Body of pancreas (tissue), 4 donors: ENCODE measurements around the gene CARD6. TPM values are rescaled to one million over a fixed set of nuclear protein-coding genes. Genes with fewer than 3 reads are reported as not detected.

Experiments
- ATAC-seq: fragments of 150-250 bp; one replicate; pipeline ENCODE4 v1.9.1; 2016
- DNase-seq, 4 donors: peaks; one replicate each; pipeline ENCODE4 v3.0.0-alpha.2; 2019
- H3K27ac ChIP-seq, 4 donors: fragments of 200-600 bp; sonication (generic); 1 replicate in 3 of 4; 2 replicates in 1 of 4; pipeline versions ENCODE4 v1.5.1 to v1.6.1; 2016 to 2019; ENCODE audit warnings: mild to moderate bottlenecking in 1 of 4, mixed read lengths in 1 of 4, moderate library complexity in 1 of 4
- H3K27me3 ChIP-seq, 2 donors: fragments of 200-600 bp; sonication (generic); one replicate each; pipeline ENCODE4 v1.6.0; 2016; ENCODE audit warnings: mild to moderate bottlenecking in 1 of 2
- H3K36me3 ChIP-seq, 2 donors: fragments of 200-600 bp; sonication (generic); replicated peaks in 1 of 2; 2 replicates each; pipeline ENCODE4 v1.5.1; 2016; ENCODE audit warnings: low read depth in 2 of 2; ENCODE audit not compliant: insufficient read depth in 1 of 2
- H3K4me1 ChIP-seq: fragments of 200-600 bp; sonication (generic); one replicate; pipeline ENCODE4 v1.6.0; 2016
- H3K4me3 ChIP-seq, 2 donors: fragments of 200-600 bp; sonication (generic); 1 replicate in 1 of 2; 2 replicates in 1 of 2; pipeline ENCODE4 v1.5.1; 2016 to 2019
- H3K9me3 ChIP-seq, 3 donors: fragments of 200-600 bp; sonication (generic); 1 replicate in 2 of 3; 2 replicates in 1 of 3; pipeline ENCODE4 v1.5.1; 2016
- POLR2A ChIP-seq, 3 donors: fragments of 450-650 bp; IDR thresholded peaks; one replicate each; pipeline ENCODE4 v1.6.1; 2016; ENCODE audit warnings: antibody characterized with exemption in 3 of 3, mild to moderate bottlenecking in 2 of 3
- WGBS, 2 donors: methylation state at CpG; one replicate each; pipeline ENCODE4 v1.1.5; 2017; 5-methylcytosine and 5-hydroxymethylcytosine counted together
- intact Hi-C: fragments of 100-400 bp; cut with DNase I; formaldehyde crosslinking; loops from one replicate; pipeline ENCODE4 v1.15.1; 2023
- total RNA-seq, 2 donors: library from RNA; depleted of rRNA; stranded (reverse); fragments of >200 nt; gene quantifications; one replicate each; pipeline ENCODE4 v1.1.0, GENCODE V29; 2016
- TF ChIP-seq, protein P1 (sequence below), 7 experiments: fragments of 450-650 bp in 4 of 7; fragments of 200-600 bp in 3 of 7; sonication (generic) in 3 of 7; IDR thresholded peaks; one replicate each; pipeline ENCODE4 v1.5.1; 2016 to 2019; ENCODE audit warnings: antibody characterized with exemption in 7 of 7

CARD6 gene
- total RNA-seq, 2 donors from 2014 or later = 5.4 to 5.6 TPM

DNA sequence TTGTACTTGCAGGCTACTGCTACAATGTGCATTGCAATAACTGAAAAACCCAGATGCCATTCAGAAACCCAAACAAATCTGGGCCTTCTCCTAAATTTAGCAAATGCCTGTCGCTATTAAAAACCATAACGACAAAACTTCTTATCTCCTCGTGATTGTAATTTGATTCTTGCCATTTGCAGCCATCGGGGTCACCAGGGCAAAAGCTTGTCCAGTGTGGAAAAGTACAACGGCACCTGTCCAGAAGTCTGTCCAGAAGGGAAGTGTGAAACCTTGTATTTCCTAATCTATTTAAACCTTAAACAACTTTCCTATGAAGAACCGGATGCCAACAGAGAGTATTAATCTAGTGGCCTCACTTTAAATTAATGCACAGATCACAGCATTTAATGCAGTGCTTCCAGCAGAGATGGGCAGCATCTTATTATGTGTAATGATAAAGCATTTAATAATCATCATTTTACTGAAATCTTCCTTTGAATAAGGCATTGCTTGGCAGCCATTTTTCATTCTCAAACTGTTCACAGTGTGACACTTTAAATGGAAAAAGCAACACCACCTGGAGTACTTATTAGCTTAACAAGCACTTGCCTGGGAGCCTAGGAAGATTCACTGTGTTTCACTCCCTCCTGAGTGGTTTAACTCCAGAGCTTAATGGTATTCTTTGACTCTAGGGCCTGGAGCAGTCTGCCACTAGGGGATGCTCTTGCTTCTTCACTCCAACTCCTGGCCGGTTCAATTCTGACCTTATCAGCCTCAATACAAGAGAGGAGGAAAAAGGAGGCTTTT, 63.2 kb downstream of the CARD6 start:
- H3K27ac ChIP-seq = peak overlapping the region in 2 of 4 donors; percentile 27
- ATAC-seq = peak; percentile 95
- 6 to 11% methylated on average over 7 of the region's 7 CpGs for WGBS, 2 donors
- intact Hi-C loops = loop anchor here (10.0 kb wide), 1 partner anchor 620 kb away; no protein-coding TSS in a partner anchor
- no peaks in the 10 kb centered on the region for H3K27me3 ChIP-seq
- TF ChIP-seq, protein P1, sequence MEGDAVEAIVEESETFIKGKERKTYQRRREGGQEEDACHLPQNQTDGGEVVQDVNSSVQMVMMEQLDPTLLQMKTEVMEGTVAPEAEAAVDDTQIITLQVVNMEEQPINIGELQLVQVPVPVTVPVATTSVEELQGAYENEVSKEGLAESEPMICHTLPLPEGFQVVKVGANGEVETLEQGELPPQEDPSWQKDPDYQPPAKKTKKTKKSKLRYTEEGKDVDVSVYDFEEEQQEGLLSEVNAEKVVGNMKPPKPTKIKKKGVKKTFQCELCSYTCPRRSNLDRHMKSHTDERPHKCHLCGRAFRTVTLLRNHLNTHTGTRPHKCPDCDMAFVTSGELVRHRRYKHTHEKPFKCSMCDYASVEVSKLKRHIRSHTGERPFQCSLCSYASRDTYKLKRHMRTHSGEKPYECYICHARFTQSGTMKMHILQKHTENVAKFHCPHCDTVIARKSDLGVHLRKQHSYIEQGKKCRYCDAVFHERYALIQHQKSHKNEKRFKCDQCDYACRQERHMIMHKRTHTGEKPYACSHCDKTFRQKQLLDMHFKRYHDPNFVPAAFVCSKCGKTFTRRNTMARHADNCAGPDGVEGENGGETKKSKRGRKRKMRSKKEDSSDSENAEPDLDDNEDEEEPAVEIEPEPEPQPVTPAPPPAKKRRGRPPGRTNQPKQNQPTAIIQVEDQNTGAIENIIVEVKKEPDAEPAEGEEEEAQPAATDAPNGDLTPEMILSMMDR (IDR thresholded peaks at IDR 0.05) = peak; percentile 82 to 96 (median 93)
- no peak for TF ChIP-seq POLR2A (IDR thresholded peaks at IDR 0.05)
- no peaks in the 10 kb centered on the region for H3K9me3 ChIP-seq
- H3K4me1 ChIP-seq = peaks cover 19% of the 10 kb centered on the region
- H3K36me3 ChIP-seq = no peaks in the 10 kb centered on the region
- H3K4me3 ChIP-seq = no peak overlapping the region
- peak; percentile 74 to 87 (median 80) for DNase-seq

DNA sequence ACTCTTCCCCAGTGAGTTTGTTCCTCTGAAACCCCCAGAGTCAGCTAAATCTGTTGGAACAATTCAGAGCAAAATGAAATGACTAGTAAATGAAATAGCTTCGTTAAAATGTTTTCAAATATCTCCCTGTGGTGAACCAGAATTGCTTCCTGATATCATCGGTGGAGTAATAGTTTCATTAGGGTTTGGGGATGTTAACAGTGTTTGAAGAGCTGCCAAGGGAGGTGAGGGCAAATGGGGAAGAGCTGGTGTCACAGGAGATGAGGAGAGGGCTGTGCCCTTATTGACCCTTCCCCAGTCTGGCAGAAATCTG, 63.8 kb downstream of the CARD6 start:
- H3K36me3 ChIP-seq = no peaks in the 10 kb centered on the region
- intact Hi-C loops = loop anchor here (10.0 kb wide), 1 partner anchor 620 kb away; no protein-coding TSS in a partner anchor
- no peak for DNase-seq
- no peak for ATAC-seq
- no peak overlapping the region for H3K4me3 ChIP-seq
- H3K27me3 ChIP-seq = no peaks in the 10 kb centered on the region
- TF ChIP-seq POLR2A (IDR thresholded peaks at IDR 0.05) = no peak
- TF ChIP-seq, protein P1 (IDR thresholded peaks at IDR 0.05) = peak in 1 of 7 experiments; percentile 4
- no peaks in the 10 kb centered on the region for H3K9me3 ChIP-seq
- peaks cover 25% of the 10 kb centered on the region for H3K4me1 ChIP-seq
- WGBS, 2 donors = 42 to 58% methylated on average over 2 of the region's 2 CpGs
- H3K27ac ChIP-seq = peak overlapping the region in 1 of 4 donors; percentile 27

DNA sequence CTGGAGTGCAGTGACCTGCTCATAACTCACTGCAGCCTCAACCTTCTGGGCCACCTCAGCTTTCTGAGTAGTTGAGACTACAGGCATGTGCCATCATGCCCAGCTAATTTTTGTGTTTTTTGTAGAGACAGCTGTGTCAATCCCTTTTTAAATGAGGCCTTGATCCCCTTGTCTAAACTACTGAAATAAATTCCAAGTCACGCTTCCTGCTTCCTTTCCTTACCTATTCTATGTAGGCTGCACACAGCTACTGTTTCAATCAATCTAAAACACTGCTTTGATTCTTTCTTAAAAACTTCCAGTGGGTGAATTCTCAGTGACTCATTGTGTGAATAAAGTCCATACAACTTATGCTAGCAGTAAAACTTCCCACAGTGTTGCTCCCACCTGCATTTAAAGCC, 65.2 kb downstream of the CARD6 start:
- ATAC-seq = no peak
- H3K4me1 ChIP-seq = peaks cover 26% of the 10 kb centered on the region
- H3K27ac ChIP-seq = no peak overlapping the region
- no peaks in the 10 kb centered on the region for H3K9me3 ChIP-seq
- TF ChIP-seq, protein P1 (IDR thresholded peaks at IDR 0.05) = no peak
- no peak for TF ChIP-seq POLR2A (IDR thresholded peaks at IDR 0.05)
- no peak for DNase-seq
- intact Hi-C loops = loop anchor here (10.0 kb wide), 1 partner anchor 618 kb away; no protein-coding TSS in a partner anchor
- 76 to 88% methylated on average over 1 of the region's 1 CpG for WGBS, 2 donors
- no peaks in the 10 kb centered on the region for H3K27me3 ChIP-seq
- no peak overlapping the region for H3K4me3 ChIP-seq
- H3K36me3 ChIP-seq = no peaks in the 10 kb centered on the region

DNA sequence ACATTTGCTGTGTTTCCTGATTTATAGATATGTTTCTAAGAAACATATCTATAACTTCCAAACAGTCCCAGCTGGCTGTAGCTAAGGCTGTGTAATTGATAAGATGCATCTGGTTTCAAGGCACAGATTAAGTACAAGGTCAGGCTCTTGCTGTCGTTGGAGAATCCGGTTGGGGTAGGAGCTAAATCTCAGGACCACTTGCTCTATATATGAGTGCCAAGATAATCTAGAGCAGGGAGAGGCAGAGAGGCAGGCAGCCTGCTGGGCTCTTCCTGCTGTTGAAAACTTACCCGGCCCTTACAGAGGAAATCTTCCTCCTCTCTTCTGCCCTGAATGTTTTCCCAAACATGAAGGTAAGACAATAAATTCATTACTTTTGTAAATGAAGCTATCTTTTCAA, 68.1 kb downstream of the CARD6 start, which contains the start of gene C7:
Gene C7, plus strand, starts transcription at position 234 of the 400 bp plus-strand sequence. Its CDS starts 114 bp downstream, at position 348.
- peak; percentile 52 for ATAC-seq
- Histone ChIP-seq H3K4me3 (no peak within 1 kb of the TSS), H3K4me1 (peaks cover 23% of the 10 kb centered on the region), H3K27ac (peak within 1 kb of the TSS in 3 of 4 donors; percentile 14 to 42 (median 18)), H3K36me3 (no peaks in the 10 kb centered on the region), H3K27me3 (no peaks in the 10 kb centered on the region), H3K9me3 (no peaks in the 10 kb centered on the region)
- intact Hi-C loops = loop anchor here (10.0 kb wide), 1 partner anchor 616 kb away; no protein-coding TSS in a partner anchor
- TF ChIP-seq POLR2A (IDR thresholded peaks at IDR 0.05) = peak in 2 of 3 donors; percentile 37 to 42
- TF ChIP-seq, protein P1 (IDR thresholded peaks at IDR 0.05) = no peak
- peak in 2 of 4 donors; percentile 14 to 25 for DNase-seq
- WGBS, 2 donors = 4 to 6% methylated on average over 3 of the region's 3 CpGs
